Nephron progenitor cell (in vitro differentiated cells): ENCODE measurements around the gene SPTB.

Experiments
- DNase-seq: peaks from one replicate; pipeline ENCODE4 v3.0.0; 2021
- H3K27ac Mint-ChIP-seq: 2 replicates; pipeline ENCODE4 v1.8.0; 2021; ENCODE audit warnings: mild to moderate bottlenecking, moderate library complexity, mixed read lengths
- H3K27me3 Mint-ChIP-seq: 2 replicates; pipeline ENCODE4 v1.8.0; 2021; ENCODE audit warnings: mild to moderate bottlenecking, low read depth, mixed read lengths; ENCODE audit not compliant: poor library complexity
- H3K36me3 Mint-ChIP-seq: 2 replicates; pipeline ENCODE4 v1.8.0; 2021; ENCODE audit warnings: low read depth, mixed read lengths
- H3K4me1 Mint-ChIP-seq: 2 replicates; pipeline ENCODE4 v1.8.0; 2021; ENCODE audit warnings: mixed read lengths
- H3K4me3 Mint-ChIP-seq: 2 replicates; pipeline ENCODE4 v1.8.0; 2021; ENCODE audit warnings: mild to moderate bottlenecking, moderate library complexity, mixed read lengths
- H3K9me3 Mint-ChIP-seq: 2 replicates; pipeline ENCODE4 v1.8.0; 2021; ENCODE audit warnings: mild to moderate bottlenecking, moderate library complexity, mixed read lengths
- TF ChIP-seq, protein P1 (sequence below): fragments of 200-600 bp; sonication (generic); IDR thresholded peaks from 2 replicates; pipeline ENCODE4 v1.5.0; 2021; ENCODE audit warnings: antibody characterized with exemption

SPTB gene

DNA sequence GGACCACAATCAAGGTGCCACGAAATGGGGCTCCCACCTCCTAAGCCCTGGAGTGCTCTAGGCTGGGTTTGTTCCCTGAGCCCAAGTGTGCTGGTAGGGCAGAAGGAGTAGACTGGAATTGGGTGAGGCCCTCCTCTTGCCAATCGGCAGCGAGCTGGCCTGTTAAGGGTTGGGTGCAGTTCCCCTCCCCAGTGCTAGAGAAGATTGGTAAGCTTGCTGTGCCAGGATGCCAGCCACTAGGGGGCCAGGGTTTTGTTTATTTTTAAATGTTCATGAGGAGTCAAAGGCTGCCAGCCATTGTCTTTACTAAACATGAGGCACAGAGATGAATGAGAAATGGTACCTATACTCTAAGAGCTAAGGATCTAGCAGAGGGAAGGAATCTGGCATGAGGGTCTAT is 79.7 kb downstream of the SPTB start:
- Mint-ChIP-seq H3K9me3 (no peaks in the 10 kb centered on the region), H3K27ac (no peak overlapping the region), H3K36me3 (no peaks in the 10 kb centered on the region), H3K4me1 (peaks cover 6% of the 10 kb centered on the region), H3K27me3 (peaks cover 14% of the 10 kb centered on the region), H3K4me3 (no peak overlapping the region)
- TF ChIP-seq, protein P1, sequence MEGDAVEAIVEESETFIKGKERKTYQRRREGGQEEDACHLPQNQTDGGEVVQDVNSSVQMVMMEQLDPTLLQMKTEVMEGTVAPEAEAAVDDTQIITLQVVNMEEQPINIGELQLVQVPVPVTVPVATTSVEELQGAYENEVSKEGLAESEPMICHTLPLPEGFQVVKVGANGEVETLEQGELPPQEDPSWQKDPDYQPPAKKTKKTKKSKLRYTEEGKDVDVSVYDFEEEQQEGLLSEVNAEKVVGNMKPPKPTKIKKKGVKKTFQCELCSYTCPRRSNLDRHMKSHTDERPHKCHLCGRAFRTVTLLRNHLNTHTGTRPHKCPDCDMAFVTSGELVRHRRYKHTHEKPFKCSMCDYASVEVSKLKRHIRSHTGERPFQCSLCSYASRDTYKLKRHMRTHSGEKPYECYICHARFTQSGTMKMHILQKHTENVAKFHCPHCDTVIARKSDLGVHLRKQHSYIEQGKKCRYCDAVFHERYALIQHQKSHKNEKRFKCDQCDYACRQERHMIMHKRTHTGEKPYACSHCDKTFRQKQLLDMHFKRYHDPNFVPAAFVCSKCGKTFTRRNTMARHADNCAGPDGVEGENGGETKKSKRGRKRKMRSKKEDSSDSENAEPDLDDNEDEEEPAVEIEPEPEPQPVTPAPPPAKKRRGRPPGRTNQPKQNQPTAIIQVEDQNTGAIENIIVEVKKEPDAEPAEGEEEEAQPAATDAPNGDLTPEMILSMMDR = peak; percentile 33
- peak; percentile 30 for DNase-seq

DNA sequence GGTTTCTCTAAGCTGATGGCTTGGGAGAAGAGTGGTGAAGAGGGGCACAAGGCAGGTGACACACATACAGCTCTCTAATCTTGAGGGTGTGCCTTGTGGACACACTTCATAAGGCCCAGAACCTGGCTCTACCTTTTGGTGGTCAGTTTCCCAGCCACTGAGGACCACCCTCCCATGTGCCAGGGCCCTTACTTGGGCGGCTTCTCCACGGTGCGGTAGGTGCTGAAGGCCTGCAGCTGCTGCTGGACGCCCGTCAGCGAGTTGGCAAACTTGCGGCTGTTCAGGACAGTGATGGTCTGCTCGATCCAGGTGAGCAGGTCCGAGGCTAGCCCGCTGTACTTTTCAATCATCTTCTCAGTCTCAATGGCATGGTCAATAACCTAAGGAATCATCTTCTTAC is 80.2 kb downstream of the SPTB start:
- Mint-ChIP-seq H3K4me1 (peaks cover 6% of the 10 kb centered on the region), H3K4me3 (no peak overlapping the region), H3K27ac (no peak overlapping the region), H3K9me3 (no peaks in the 10 kb centered on the region), H3K27me3 (peaks cover 14% of the 10 kb centered on the region), H3K36me3 (no peaks in the 10 kb centered on the region)
- no peak for DNase-seq
- TF ChIP-seq, protein P1 = no peak

DNA sequence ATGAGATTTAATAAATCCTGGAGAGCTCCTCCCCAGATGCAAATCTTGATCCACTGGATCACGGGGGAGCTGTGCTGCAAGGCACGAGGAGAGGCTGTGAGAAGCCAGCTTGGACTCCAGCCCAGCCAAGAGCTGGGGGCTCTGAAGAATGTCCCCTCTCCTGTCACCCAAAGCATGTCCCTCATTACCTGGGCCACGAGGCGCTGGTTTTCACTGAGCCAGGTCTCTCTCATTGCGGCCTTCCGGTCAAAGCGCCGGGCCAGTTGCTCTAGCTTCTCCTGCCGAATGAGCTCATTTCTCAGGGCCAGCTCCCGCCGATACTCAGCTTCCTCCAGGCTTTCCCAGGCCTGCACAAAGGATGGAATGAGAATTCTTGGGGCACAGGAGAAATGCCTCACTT is 83.3 kb downstream of the SPTB start:
- H3K9me3 Mint-ChIP-seq = no peaks in the 10 kb centered on the region
- H3K4me3 Mint-ChIP-seq = no peak overlapping the region
- H3K36me3 Mint-ChIP-seq = no peaks in the 10 kb centered on the region
- H3K27ac Mint-ChIP-seq = no peak overlapping the region
- H3K27me3 Mint-ChIP-seq = peaks cover 9% of the 10 kb centered on the region
- H3K4me1 Mint-ChIP-seq = no peaks in the 10 kb centered on the region
- TF ChIP-seq, protein P1 = no peak
- DNase-seq = no peak

DNA sequence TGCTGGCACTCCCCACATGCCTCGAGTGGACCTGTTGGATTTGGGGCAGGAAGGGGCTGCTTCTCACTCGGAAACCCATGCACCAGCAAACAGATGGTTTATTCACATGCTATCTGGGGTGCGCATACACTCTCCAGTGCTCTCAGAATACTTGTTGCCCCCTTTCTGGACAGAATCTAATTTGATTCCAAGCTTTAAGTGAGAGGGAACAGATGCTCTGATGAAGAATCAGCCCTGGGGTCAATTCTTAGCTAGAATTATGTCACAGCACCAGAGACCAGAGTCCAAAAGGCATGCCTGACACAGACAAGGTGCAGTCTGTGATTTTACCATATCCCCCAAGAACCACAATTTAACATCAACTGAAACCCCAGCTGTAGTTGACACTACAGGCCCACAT is 83.8 kb downstream of the SPTB start:
- Mint-ChIP-seq H3K4me3 (no peak overlapping the region), H3K27me3 (peaks cover 9% of the 10 kb centered on the region), H3K9me3 (no peaks in the 10 kb centered on the region), H3K27ac (no peak overlapping the region), H3K36me3 (no peaks in the 10 kb centered on the region), H3K4me1 (no peaks in the 10 kb centered on the region)
- TF ChIP-seq, protein P1 = no peak
- no peak for DNase-seq

DNA sequence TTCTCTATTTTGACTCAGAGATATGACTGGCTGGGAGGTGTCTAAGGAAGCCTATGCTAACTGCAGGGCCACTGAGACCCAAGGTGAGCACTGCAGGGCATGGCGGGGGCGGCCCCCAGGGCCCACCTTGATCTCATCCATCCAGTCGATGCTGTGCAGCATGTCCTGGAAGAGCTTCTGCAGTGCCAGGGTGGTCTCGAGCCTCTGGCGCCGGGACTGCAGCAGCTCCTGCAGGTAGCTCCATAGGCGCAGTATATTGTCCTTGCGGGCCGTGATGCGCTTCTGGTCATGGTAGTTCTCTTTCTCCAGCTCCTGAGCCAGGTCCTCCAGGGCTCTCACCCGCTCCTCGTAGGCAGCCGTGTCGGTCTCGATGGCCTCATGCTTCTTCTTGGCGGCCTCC is 84.5 kb downstream of the SPTB start:
- Mint-ChIP-seq H3K9me3 (no peaks in the 10 kb centered on the region), H3K27ac (no peak overlapping the region), H3K36me3 (no peaks in the 10 kb centered on the region), H3K4me1 (no peaks in the 10 kb centered on the region), H3K4me3 (no peak overlapping the region), H3K27me3 (peaks cover 7% of the 10 kb centered on the region)
- DNase-seq = no peak
- TF ChIP-seq, protein P1 = no peak

DNA sequence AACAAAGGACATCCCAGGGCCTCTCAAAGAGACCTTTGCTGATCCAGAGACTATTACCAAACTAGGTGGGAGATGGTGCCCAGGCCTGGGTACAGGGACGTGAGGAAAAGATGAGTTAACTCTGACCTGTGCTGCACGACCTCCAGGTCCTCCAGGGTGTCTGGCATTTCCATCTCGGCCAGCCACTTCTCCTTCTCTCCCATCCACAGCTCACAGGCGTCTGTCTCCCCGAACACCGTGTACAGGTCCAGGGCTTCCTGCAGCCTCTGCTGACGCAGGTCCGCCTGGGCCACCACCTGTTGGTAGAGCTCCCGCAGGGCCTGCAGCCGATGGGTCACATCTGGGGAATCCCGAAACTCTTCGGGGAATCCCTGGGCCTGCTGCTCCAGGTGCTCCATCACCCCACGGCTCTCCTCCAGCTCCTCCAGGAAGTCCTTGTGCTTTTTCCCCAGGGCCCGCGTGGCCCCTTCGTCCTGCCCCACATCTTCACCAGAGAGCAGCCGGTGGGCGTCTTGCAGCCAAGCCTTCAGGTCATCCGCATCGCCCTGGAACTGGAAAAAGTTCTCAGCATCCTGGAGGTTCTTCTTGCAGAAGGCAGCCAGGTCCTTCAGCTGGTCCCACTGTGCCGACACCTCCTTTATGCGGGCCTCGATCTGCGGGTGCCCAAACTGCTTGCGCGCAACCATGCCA is 86.7 kb downstream of the SPTB start:
- Mint-ChIP-seq H3K4me1 (peaks cover 7% of the 10 kb centered on the region), H3K9me3 (no peaks in the 10 kb centered on the region), H3K27ac (no peak overlapping the region), H3K4me3 (no peak overlapping the region), H3K27me3 (peaks cover 14% of the 10 kb centered on the region), H3K36me3 (no peaks in the 10 kb centered on the region)
- TF ChIP-seq, protein P1 = no peak
- no peak for DNase-seq
